ENCODE measurements around the gene RPL39L. TPM values are rescaled to one million over a fixed set of nuclear protein-coding genes. Genes with fewer than 3 reads are reported as not detected.

Gene RPL39L
- total RNA-seq, 1 experiment from 2014 or later = 37.7 TPM

DNA sequence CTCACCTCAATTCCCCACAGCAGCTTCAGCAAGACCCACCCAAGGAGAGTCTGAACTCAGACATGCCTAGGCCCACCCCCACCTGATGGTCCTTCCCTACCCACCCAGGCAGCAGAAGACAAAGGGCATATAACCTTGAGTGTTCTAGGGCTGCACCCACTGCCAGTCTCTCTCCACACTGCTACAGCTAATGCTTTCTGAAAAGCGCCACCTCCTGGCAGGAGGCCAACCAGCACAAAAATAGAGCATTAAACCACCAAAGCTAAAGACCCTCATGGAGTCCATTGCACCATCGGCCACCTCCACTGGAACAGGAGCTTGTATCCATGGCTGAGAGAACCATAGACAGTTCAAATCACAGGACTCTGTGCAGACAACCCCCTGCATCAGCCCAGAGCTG is 11.3 kb upstream of the RPL39L start:
- no peaks in the 10 kb centered on the region for H3K36me3 ChIP-seq (ENCODE audit: control insufficient read depth, insufficient read depth, low read length)
- intact Hi-C loops (cut with micrococcal nuclease; ENCODE audit: unreplicated experiment) (no loop called here), in situ Hi-C loops (cut with HindIII; ENCODE audit: low pct_unique_long_range_greater_than_20kb, low sequenced_read_pairs) (no loop called here)
- no peaks in the 10 kb centered on the region for H3K4me1 ChIP-seq (ENCODE audit: control insufficient read depth, insufficient read depth, low read length)
- DNase-seq (ENCODE audit: low read depth, low spot score) = no peak
- ChIA-PET POLR2A (interaction anchor here (0.7 kb wide), 1 partner anchor 405 kb away, joined by 3 read pairs; no protein-coding TSS in a partner anchor), CTCF (interaction anchor here (0.7 kb wide), 2 partner anchors 16 to 37 kb away, joined by 3 read pairs; no protein-coding TSS in a partner anchor)
- H3K27ac ChIP-seq (ENCODE audit: low read length) = no peak overlapping the region
- ATAC-seq = no peak
- H3K4me3 ChIP-seq (ENCODE audit: low read depth in 2 of 2, low read length in 2 of 2) = no peak overlapping the region
- no TSS peak for BruUV-seq (replicated peaks)
- peaks cover 3% of the 10 kb centered on the region; the same call in 1 of the 2 replicates for H3K27me3 ChIP-seq (ENCODE audit: control insufficient read depth, insufficient read depth, low read length)
- H3K9me3 ChIP-seq (ENCODE audit: control insufficient read depth, insufficient read depth, low read depth, low read length) = no peaks in the 10 kb centered on the region
- TF ChIP-seq, protein P1, sequence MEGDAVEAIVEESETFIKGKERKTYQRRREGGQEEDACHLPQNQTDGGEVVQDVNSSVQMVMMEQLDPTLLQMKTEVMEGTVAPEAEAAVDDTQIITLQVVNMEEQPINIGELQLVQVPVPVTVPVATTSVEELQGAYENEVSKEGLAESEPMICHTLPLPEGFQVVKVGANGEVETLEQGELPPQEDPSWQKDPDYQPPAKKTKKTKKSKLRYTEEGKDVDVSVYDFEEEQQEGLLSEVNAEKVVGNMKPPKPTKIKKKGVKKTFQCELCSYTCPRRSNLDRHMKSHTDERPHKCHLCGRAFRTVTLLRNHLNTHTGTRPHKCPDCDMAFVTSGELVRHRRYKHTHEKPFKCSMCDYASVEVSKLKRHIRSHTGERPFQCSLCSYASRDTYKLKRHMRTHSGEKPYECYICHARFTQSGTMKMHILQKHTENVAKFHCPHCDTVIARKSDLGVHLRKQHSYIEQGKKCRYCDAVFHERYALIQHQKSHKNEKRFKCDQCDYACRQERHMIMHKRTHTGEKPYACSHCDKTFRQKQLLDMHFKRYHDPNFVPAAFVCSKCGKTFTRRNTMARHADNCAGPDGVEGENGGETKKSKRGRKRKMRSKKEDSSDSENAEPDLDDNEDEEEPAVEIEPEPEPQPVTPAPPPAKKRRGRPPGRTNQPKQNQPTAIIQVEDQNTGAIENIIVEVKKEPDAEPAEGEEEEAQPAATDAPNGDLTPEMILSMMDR (IDR thresholded peaks at IDR 0.05) = peak; percentile 45; the same call in 1 of the 2 replicates
- TF ChIP-seq POLR2AphosphoS5 (IDR thresholded peaks at IDR 0.05; ENCODE audit: low read depth, low read length) (no peak), SIN3A (IDR thresholded peaks at IDR 0.05; ENCODE audit: borderline replicate concordance, insufficient read depth, low read depth, low read length) (no peak), TCF7L2 (IDR thresholded peaks at IDR 0.05; ENCODE audit: low read depth, low read length) (no peak)
- TF ChIP-seq, protein P2, sequence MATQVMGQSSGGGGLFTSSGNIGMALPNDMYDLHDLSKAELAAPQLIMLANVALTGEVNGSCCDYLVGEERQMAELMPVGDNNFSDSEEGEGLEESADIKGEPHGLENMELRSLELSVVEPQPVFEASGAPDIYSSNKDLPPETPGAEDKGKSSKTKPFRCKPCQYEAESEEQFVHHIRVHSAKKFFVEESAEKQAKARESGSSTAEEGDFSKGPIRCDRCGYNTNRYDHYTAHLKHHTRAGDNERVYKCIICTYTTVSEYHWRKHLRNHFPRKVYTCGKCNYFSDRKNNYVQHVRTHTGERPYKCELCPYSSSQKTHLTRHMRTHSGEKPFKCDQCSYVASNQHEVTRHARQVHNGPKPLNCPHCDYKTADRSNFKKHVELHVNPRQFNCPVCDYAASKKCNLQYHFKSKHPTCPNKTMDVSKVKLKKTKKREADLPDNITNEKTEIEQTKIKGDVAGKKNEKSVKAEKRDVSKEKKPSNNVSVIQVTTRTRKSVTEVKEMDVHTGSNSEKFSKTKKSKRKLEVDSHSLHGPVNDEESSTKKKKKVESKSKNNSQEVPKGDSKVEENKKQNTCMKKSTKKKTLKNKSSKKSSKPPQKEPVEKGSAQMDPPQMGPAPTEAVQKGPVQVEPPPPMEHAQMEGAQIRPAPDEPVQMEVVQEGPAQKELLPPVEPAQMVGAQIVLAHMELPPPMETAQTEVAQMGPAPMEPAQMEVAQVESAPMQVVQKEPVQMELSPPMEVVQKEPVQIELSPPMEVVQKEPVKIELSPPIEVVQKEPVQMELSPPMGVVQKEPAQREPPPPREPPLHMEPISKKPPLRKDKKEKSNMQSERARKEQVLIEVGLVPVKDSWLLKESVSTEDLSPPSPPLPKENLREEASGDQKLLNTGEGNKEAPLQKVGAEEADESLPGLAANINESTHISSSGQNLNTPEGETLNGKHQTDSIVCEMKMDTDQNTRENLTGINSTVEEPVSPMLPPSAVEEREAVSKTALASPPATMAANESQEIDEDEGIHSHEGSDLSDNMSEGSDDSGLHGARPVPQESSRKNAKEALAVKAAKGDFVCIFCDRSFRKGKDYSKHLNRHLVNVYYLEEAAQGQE (IDR thresholded peaks at IDR 0.05; ENCODE audit: insufficient read depth in 1 of 2, low read depth in 2 of 2, low read length in 1 of 2) = no peak

DNA sequence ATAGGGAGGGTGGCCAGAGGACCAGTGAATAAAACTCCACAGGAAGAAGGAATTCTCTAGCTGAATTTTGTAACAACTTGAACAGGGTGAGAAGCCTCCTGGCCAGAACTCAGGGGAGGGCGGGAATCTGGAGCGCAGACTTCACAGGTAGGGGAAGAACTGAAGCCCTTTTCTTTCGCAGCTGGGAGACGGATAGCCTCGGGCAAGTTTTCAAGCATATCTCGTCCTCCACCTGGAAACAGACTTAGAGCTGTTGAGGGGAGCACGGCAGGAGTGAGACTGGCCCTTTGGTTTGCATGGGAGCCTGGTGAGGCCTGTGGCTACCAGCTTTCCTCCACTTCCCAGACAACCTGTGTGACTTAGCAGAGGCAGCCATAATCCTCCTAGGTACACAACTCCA is 10.9 kb upstream of the RPL39L start:
- intact Hi-C loops (cut with micrococcal nuclease; ENCODE audit: unreplicated experiment) = no loop called here
- Histone ChIP-seq H3K4me3 (ENCODE audit: low read depth in 2 of 2, low read length in 2 of 2) (no peak overlapping the region), H3K4me1 (ENCODE audit: control insufficient read depth, insufficient read depth, low read length) (no peaks in the 10 kb centered on the region), H3K36me3 (ENCODE audit: control insufficient read depth, insufficient read depth, low read length) (no peaks in the 10 kb centered on the region), H3K27me3 (ENCODE audit: control insufficient read depth, insufficient read depth, low read length) (peaks cover 3% of the 10 kb centered on the region; the same call in 1 of the 2 replicates), H3K9me3 (ENCODE audit: control insufficient read depth, insufficient read depth, low read depth, low read length) (no peaks in the 10 kb centered on the region), H3K27ac (ENCODE audit: low read length) (no peak overlapping the region)
- no TSS peak for BruUV-seq (replicated peaks)
- ChIA-PET POLR2A (interaction anchor here (0.7 kb wide), 1 partner anchor 405 kb away, joined by 3 read pairs; no protein-coding TSS in a partner anchor), CTCF (interaction anchor here (0.7 kb wide), 2 partner anchors 16 to 37 kb away, joined by 3 read pairs; no protein-coding TSS in a partner anchor)
- in situ Hi-C loops (cut with HindIII; ENCODE audit: low pct_unique_long_range_greater_than_20kb, low sequenced_read_pairs) = no loop called here
- ATAC-seq (no peak), DNase-seq (ENCODE audit: low read depth, low spot score) (no peak)
- TF ChIP-seq TCF7L2 (IDR thresholded peaks at IDR 0.05; ENCODE audit: low read depth, low read length) = no peak
- TF ChIP-seq POLR2AphosphoS5 (IDR thresholded peaks at IDR 0.05; ENCODE audit: low read depth, low read length) = no peak
- TF ChIP-seq, protein P1 (IDR thresholded peaks at IDR 0.05) = no peak
- TF ChIP-seq, protein P2 (IDR thresholded peaks at IDR 0.05; ENCODE audit: insufficient read depth in 1 of 2, low read depth in 2 of 2, low read length in 1 of 2) = no peak
- TF ChIP-seq SIN3A (IDR thresholded peaks at IDR 0.05; ENCODE audit: borderline replicate concordance, insufficient read depth, low read depth, low read length) = no peak

All from Panc1 (cell line).